K562 treated with DMSO at 1 percent for 24 hours (cell line): ENCODE data around the gene INSL3. TPM values are rescaled to one million over a fixed set of nuclear protein-coding genes. Genes with fewer than 3 reads are reported as not detected.

ENCODE experiments used
- total RNA-seq: library from RNA; unstranded; fragments of 300-600 nt; gene quantifications from 2 replicates; pipeline ENCODE4 v1.2.3, GENCODE V29; 2022; ENCODE audit warnings: low read depth; ENCODE audit not compliant: insufficient read depth

The INSL3 gene
- not detected in 2 replicates for total RNA-seq

GRCh38 chr19:17821190-17821589 lies at the start of gene INSL3:
TSS of gene INSL3 (minus strand) at chr19:17821519. CDS start at chr19:17821506, 13 bp downstream.

GRCh38 chr19:17859533-17860330 lies 38.4 kb upstream of the INSL3 start, which contains the start of gene RPL18A:
TSS of gene RPL18A (plus strand) at chr19:17859910. CDS start at chr19:17859957, 47 bp downstream.

GRCh38 chr19:17847538-17848366 lies 26.4 kb upstream of the INSL3 start, which contains the start of gene JAK3:
TSS of gene JAK3 (minus strand) at chr19:17847982. CDS start at chr19:17844417, 3,565 bp downstream.

DNA sequence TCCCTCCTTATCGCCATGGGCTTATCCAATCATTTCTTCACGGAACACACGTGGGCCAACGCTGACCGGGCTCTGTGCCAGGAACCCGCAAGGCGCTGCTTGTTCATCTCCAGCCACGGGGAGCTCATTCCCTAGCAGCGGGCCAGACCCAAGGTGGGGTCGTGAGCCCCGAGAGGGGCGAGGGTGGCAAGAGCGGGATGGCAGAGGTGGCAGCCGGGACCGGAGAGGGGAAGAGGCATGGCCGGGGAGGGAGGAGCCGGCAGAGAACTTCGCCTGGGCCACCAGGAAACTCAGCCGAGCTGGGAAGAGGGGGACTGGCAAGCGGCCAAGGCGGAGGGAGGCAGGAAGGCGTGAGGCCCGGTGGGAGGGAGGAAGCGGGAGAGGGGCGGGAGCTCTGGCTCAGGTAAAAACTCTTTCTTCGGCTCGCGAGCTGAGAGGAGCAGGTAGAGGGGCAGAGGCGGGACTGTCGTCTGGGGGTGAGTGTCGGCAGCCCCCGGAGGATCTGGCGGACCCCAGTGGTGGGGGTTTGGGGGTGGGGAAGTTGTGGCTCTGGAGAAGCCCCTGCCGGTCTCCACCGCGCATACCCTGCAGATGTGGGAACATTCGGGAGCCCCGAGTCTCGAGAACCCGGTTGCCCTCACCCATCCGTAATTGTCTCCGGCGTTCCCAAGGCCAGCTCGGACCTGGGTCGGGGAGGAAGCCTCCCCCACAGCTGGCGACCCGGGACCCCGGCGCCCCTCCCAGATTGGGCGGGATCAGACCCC lies 26.4 kb downstream of the INSL3 start, which contains the start of gene B3GNT3:
Gene B3GNT3 (plus strand): TSS at position 408 of the 764 bp plus-strand sequence. CDS start 12,670 bp downstream, outside the sequence.

Other genes with a start within 250 kb of the INSL3 start
- gene UNC13A, start 133.2 kb downstream of the INSL3 start, total RNA-seq = 0.38 and 0.61 TPM in 2 replicates
- gene MAP1S, start 102.0 kb downstream of the INSL3 start, total RNA-seq = 119 and 127 TPM in 2 replicates
- 37.7 and 38.8 TPM in 2 replicates for gene FCHO1, start 70.0 kb downstream of the INSL3 start, total RNA-seq
- gene B3GNT3, start 26.4 kb downstream of the INSL3 start, total RNA-seq = 1.3 TPM in 2 replicates
- gene JAK3, start 26.5 kb upstream of the INSL3 start, total RNA-seq = 0.14 and 0.36 TPM in 2 replicates
- 7,407 and 7,918 TPM in 2 replicates for gene RPL18A, start 38.4 kb upstream of the INSL3 start, total RNA-seq
- gene SLC5A5, start 50.4 kb upstream of the INSL3 start, total RNA-seq = 0.32 and 0.58 TPM in 2 replicates
- 170 TPM in 2 replicates for gene CCDC124, start 111.5 kb upstream of the INSL3 start, total RNA-seq
- 11.6 and 13.7 TPM in 2 replicates for gene KCNN1, start 145.6 kb upstream of the INSL3 start, total RNA-seq
- 34.4 and 34.9 TPM in 2 replicates for gene ARRDC2, start 186.7 kb upstream of the INSL3 start, total RNA-seq